ENCODE measurements around the gene HSDL1. TPM values are rescaled to one million over a fixed set of nuclear protein-coding genes. Genes with fewer than 3 reads are reported as not detected.

HSDL1 gene
- total and polyA plus RNA-seq, 4 donors, result 3.0 to 9.6 (median 5.3) TPM

- no peak for DNase-seq (ENCODE audit: low spot score)
- no peaks in the 10 kb centered on the region for H3K9me3 ChIP-seq (ENCODE audit: control insufficient read depth in 4 of 4, low read length in 3 of 4)
- no peaks in the 10 kb centered on the region for H3K4me1 ChIP-seq (ENCODE audit: control insufficient read depth in 4 of 4, insufficient read depth in 4 of 4, low read length in 3 of 4)
- no peak overlapping the region for H3K9ac ChIP-seq (ENCODE audit: low read depth in 1 of 2, low read length in 2 of 2)
- peaks cover 0 to 5% (median 4%) of the 10 kb centered on the region in 4 donors for H3K36me3 ChIP-seq (ENCODE audit: control insufficient read depth in 4 of 4, insufficient read depth in 3 of 4, low read depth in 1 of 4, low read length in 3 of 4)
- H3K27ac ChIP-seq (ENCODE audit: low read depth in 1 of 2, low read length in 2 of 2), result no peak overlapping the region
- 60% methylated on average over 5 of the region's 5 CpGs for WGBS
- H3K27me3 ChIP-seq (ENCODE audit: control insufficient read depth in 4 of 4, insufficient read depth in 4 of 4, low read length in 3 of 4), result no peaks in the 10 kb centered on the region
- H3K4me3 ChIP-seq (ENCODE audit: low read depth in 1 of 3, low read length in 3 of 3), result no peak overlapping the region
- TF ChIP-seq CTCF (IDR thresholded peaks at IDR 0.05; ENCODE audit: low read depth, low read length, missing input control) (no peak), RXRA (IDR thresholded peaks at IDR 0.05) (no peak), FOXA1 (IDR thresholded peaks at IDR 0.05) (no peak), SP1 (IDR thresholded peaks at IDR 0.05) (no peak), MAX (IDR thresholded peaks at IDR 0.05) (no peak), YY1 (IDR thresholded peaks at IDR 0.05) (no peak), GABPA (IDR thresholded peaks at IDR 0.05 in 1 of 2, conservative IDR thresholded peaks at IDR 0.05 in 1 of 2) (no peak), FOXA2 (IDR thresholded peaks at IDR 0.05) (no peak), JUND (IDR thresholded peaks at IDR 0.05) (no peak), EGR1 (IDR thresholded peaks at IDR 0.05; ENCODE audit: low read depth in 2 of 2) (no peak), HNF4A (conservative IDR thresholded peaks at IDR 0.05) (no peak), TAF1 (conservative IDR thresholded peaks at IDR 0.05) (no peak), HNF4G (IDR thresholded peaks at IDR 0.05) (no peak), REST (IDR thresholded peaks at IDR 0.05) (no peak), RAD21 (IDR thresholded peaks at IDR 0.05) (no peak), NR2F2 (IDR thresholded peaks at IDR 0.05) (no peak), ATF3 (IDR thresholded peaks at IDR 0.05) (no peak), ZBTB33 (IDR thresholded peaks at IDR 0.05) (no peak)
These were observed 41.3 kb downstream of the HSDL1 start for GRCh38 chr16:84103678-84104077.
